Left forelimb (tissue), 1 donor: Measurements from ENCODE around the gene ASXL3.

Source experiments
- DNase-seq: peaks from one replicate; pipeline ENCODE4 v3.0.0-alpha.2; 2018; ENCODE audit warnings: low spot score

Gene ASXL3

DNA sequence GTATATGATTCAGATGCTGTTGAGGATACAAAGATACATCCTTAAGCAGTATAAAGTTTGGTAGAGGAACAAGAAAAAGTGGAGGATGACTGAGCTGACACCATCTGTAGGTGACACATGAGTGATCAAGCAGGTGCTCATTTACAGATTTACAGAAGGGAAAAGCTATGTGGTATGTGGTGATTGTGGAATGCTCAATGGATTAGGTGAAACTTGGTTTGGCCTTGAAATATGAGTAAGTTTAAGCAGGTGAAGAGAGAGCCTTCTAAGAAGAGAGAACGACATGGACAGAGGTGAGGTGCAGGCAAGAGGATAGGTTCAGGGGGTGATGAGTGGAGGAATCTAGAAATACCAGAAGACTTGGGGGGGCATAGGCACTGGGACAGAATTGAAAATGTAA lies 5.9 kb downstream of the ASXL3 start:
- no peak for DNase-seq

GRCh38 chr18:33584548-33585430 lies 6.8 kb downstream of the ASXL3 start:
- no peak for DNase-seq

- DNase-seq, result no peak
Observed at GRCh38 chr18:33585431-33585775, 7.4 kb downstream of the ASXL3 start.

DNA sequence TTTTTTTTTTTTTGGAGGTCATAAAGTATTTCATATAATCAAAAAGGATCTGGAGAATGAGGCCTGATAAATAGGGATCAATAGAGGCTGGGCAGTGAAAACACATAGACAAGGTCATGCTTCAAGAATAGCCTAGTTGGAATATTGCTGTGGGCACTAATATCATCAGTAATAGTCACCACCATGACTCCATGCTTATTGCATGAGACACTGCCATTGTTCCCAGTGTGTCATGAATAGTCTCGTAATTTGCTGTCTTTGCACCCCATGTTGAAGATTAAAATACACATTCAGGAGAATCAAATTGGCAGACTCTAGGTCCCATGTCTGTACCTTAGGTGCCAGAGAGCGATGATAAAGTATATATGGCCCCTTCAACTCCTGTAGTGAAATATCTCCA lies 10.3 kb downstream of the ASXL3 start:
- no peak for DNase-seq

- DNase-seq, result no peak
Observed at GRCh38 chr18:33593261-33593660, 15.2 kb downstream of the ASXL3 start.

DNA sequence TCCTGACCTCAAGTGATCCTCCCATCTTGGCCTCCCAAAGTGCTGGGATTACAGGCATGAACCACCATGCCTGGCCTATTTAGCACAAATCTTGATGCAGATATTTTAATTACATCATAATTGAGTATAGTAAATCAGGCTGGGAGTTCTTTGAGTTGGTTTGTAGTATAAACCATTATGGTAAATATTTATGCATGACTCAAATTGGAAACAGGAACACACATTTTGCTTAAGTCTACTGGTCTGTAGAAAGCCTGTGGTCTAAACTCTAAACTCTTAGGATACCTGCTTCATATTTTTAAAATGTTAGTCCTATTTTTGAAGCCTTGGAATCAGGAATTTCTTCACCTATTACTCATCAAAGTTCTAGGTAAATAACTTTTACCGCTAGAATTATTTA lies 16.8 kb downstream of the ASXL3 start:
- no peak for DNase-seq

- no peak for DNase-seq
Observed at GRCh38 chr18:33596178-33596854, 18.3 kb downstream of the ASXL3 start.

GRCh38 chr18:33600846-33601245 lies 22.8 kb downstream of the ASXL3 start:
- no peak for DNase-seq

DNA sequence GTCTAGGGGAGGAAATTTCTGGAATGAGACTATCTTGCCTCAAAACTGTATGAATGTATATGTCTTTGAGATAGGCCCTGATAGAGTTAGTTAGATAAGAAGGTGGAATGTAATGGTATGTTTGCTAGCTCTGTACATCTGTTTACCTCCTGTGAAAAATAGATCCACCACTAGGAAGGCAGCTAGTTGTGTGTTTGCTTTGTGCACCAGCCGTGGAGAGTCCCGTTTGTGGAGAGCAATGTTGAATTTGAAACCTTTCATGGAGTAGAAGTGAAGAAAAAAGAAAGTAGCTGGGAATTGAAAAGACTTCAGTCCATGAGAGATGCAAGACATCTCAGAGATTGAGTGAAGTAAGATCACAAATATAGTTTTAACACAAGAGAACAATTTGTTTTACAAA lies 25.4 kb downstream of the ASXL3 start:
- no peak for DNase-seq

DNA sequence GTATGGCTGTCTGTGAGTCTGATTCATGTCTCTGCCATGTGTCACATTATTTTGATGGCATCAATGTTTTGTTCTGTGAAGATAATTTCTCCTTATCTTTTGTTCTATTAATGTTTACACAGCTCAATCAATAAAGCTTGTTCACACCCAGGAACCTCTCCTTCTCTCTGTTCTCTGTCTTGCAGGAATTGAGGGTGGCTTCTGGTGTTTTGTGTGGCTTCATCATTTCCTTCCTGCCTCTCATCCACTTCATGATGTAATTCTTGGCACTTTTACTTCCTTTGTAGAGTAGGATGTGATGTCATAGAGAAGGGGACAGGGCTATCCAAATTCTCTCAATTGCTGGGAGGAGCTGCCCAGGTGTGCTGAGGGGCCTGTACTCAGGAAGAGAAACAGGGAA lies 27.2 kb downstream of the ASXL3 start:
- no peak for DNase-seq

DNA sequence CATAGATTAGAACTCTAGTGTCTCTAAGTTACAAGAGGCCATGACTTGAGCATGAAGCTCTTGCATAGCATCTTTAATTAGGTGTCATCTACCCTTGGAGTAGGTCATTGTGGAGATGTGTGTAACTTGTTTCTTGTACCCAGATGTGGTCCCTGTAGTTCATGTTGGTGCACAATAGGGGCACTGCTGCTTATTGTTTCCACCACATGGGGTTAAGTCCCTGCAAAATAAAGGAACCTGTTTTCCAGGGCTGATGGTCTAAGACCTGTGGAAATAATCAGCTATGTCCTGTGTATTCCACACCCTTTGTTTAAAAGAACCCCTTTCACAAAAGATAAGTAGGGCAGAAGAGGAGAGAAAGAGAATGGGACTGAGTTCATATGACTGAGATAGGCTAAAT lies 28.6 kb downstream of the ASXL3 start:
- no peak for DNase-seq

DNA sequence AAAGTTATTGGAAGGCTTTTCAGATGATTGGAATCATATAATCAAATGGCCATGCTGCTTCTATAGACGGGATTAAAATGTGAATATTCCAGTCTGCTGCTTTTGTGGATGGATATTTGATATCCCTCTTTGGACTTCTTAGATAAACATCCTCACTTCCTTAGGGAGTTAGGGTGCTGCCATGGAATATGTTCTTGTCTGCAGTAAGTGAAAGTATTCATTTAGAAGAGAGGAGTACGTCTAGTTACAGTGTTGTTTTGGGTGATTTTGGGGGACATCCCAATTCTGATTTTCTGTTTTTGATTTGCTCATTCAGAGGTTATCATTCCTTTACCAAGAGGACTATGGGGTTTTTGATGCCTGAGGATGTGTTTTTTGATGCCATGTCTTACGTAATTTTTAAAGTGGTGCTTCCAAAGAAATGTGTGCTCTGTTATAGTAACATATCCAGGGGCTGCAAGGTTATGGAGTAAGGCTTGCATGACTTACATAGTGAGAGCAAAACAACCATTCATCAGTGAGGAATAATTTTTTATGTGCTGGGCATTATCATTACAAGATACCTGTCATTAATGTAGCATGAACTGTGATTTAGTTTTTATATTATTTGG lies 33.6 kb downstream of the ASXL3 start:
- no peak for DNase-seq

GRCh38 chr18:33612632-33613031 lies 34.6 kb downstream of the ASXL3 start:
- no peak for DNase-seq

DNA sequence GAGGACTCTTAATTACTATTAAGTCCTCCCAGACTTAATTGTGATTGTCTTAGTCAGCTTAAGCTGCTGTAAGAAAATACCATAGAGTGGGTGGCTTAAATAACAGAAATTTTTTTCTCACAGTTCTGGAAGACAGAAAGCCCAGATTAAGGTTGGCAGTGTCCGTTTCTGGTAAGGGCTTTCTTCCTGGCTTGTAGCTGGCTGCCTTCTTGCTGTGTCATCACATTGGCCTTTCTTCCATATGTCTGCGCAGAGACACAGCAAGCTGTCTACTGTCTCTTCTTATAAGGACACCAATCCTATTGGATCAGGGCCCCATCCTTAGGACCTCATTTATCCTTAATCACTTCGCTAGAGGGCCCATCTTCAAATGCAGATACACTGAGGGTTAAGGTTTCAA lies 38.5 kb downstream of the ASXL3 start:
- DNase-seq, result no peak

DNA sequence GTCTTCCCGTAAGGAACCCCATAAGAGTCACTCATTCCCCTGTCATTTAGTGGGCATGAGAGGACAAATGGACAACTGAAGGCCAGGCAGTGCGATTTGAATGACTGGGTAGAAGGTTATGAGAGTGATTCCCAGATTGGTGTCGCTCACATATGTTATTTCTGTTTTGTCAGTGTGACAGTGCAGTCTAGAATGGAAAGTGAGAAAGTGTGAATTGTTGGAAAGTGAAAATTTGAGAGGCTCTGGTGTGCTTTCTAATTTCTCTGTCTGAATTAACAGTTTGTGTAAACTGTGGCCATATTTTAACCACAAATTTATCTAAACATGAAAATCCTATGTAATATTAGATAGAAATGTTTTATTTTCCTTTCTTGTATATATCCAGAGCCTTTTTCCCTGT lies 49.1 kb downstream of the ASXL3 start:
- DNase-seq, result no peak

GRCh38 chr18:33630476-33630875 lies 52.5 kb downstream of the ASXL3 start:
- no peak for DNase-seq

DNA sequence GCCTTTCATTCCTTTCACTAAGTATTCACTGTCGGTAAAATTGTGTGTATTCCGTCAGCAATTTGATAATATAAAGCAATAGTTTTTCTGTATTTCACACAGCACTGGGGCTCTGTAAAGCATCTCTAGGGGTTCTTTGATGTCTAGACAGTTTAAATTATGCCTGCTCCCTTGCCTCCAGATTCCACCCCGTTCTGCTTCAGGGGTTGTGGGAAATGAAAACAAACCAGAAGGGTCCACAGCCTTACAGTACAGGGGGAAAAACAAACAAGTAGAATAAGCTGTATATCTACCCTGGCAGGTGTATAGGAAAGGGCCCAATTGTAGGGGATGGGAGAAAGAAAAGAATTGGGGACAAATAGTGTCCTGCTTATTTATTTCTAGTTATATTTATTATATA lies 63.1 kb downstream of the ASXL3 start:
- DNase-seq, result no peak

DNA sequence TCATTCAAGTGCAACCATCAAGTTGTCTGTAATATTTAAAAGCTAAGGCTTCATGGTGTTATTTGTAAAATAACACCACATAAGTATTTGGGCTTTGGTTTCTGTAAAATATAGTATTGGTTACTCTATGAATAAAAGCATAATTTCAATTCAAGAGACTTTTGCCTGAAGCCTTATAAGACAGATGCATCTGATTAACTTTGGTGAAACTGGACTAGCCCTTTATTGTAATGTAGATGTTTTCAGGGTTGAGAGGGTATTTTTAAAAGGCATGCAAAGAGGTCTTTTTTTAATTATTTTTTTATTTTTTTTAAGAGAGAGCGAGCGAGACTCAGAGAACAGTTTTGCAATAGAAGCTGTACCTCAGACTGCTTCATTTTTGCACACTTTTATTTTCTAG lies 66.5 kb downstream of the ASXL3 start:
- DNase-seq, result no peak

DNA sequence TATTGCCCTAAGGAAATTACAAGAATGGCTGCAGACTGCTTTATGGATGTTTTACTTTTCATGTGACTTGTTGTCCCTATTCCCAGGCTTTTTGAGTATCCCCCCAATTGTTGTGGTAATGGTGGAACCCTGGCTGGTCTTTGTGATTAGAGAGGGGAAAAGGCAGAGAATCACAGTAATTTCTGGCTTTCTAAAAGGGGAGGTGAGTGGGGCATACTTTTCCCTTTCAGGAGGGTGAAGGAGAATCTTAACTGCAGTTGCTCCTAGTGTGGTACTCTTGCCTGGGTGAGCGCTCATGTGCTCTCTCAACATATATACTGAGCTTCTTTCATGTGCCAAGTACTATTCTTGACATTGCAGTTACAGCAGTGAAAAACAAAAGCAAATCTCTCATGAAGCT lies 69.3 kb downstream of the ASXL3 start:
- DNase-seq, result no peak

GRCh38 chr18:33652635-33653034 lies 74.6 kb downstream of the ASXL3 start:
- DNase-seq, result no peak

GRCh38 chr18:33653231-33653630 lies 75.2 kb downstream of the ASXL3 start:
- DNase-seq, result no peak

GRCh38 chr18:33656889-33657448 lies 79.0 kb downstream of the ASXL3 start:
- DNase-seq, result no peak

DNA sequence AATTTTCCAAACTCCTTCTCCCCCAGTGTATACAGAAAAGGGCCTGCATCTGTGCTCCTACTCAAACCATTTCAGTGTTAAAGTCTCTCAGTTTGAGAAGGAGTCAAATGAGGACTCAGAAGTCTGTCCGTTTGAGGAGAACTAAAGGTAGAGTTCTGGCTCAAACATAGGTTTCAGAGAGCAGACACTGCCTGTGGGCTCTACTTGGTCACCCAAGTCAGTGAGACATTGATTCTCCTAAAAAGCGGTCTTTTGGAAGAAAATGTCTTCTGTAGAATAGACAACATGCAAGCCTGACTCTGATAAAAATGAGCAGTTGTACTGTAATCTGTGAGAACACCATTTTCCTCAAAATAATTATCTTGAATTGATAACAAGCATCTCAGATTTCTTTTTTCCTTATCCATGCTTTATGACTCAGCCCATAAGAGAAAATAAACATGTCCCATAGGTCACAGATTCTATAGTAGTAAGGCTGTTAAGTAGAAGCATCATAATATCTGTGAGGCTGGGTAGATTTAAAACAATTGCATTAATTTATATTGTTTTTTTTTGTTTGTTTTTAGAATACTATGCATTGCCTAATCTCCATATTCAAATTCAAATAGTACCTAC lies 82.8 kb downstream of the ASXL3 start:
- DNase-seq, result no peak
